Bronchial smooth muscle cell (primary cell): ENCODE data around the gene NMUR1. TPM values are rescaled to one million over a fixed set of nuclear protein-coding genes. Genes with fewer than 3 reads are reported as not detected.

ENCODE experiments used
- total RNA-seq: library from RNA; depleted of rRNA; stranded (reverse); fragments of >200 nt; gene quantifications from 2 replicates; pipeline ENCODE4 v1.2.1, GENCODE V29; 2014

NMUR1 gene
- total RNA-seq, result 0.09 TPM in 1 of 2 replicates, not detected in the other

GRCh38 chr2:231530099-231531011 is at the start of gene NMUR1:
Gene NMUR1, minus strand, starts transcription at chr2:231530445. Its CDS starts 84 bp downstream, at chr2:231530361.

Other genes starting within 250 kb of the NMUR1 start
- under 0.01 and 0.09 TPM in 2 replicates for gene B3GNT7, start 134.7 kb downstream of the NMUR1 start, total RNA-seq
- 107 and 190 TPM in 2 replicates for gene NCL, start 66.0 kb downstream of the NMUR1 start, total RNA-seq
- gene TEX44, start 62.4 kb upstream of the NMUR1 start, total RNA-seq, result not detected in 2 replicates
- 630 and 1,282 TPM in 2 replicates for gene PTMA, start 178.1 kb upstream of the NMUR1 start, total RNA-seq